GM19397 (cell line): ENCODE measurements around the gene SETBP1.

Experiments
- ATAC-seq: cut with Tn5 transposase; IDR thresholded peaks from one replicate; pipeline ENCODE4 v1.9.1; 2021; ENCODE audit warnings: mild to moderate bottlenecking, moderate library complexity; ENCODE audit not compliant: unreplicated experiment

SETBP1 gene

GRCh38 chr18:44837482-44838180 lies 156.9 kb downstream of the SETBP1 start:
- no peak for ATAC-seq

GRCh38 chr18:44838971-44839666 lies 158.4 kb downstream of the SETBP1 start:
- peak; percentile 96 for ATAC-seq

GRCh38 chr18:44840058-44840790 lies 159.5 kb downstream of the SETBP1 start:
- no peak for ATAC-seq

GRCh38 chr18:44841221-44841620 lies 160.5 kb downstream of the SETBP1 start:
- ATAC-seq, result no peak

GRCh38 chr18:44841752-44842587 lies 161.3 kb downstream of the SETBP1 start:
- no peak for ATAC-seq

GRCh38 chr18:44842588-44843412 lies 162.1 kb downstream of the SETBP1 start:
- no peak for ATAC-seq

GRCh38 chr18:44844486-44844885 lies 163.8 kb downstream of the SETBP1 start:
- ATAC-seq, result no peak

- ATAC-seq, result no peak
These were observed 165.8 kb downstream of the SETBP1 start for GRCh38 chr18:44846450-44846849.

- ATAC-seq, result no peak
These were observed 168.1 kb downstream of the SETBP1 start for GRCh38 chr18:44848644-44849335.

GRCh38 chr18:44849361-44849760 lies 168.7 kb downstream of the SETBP1 start:
- ATAC-seq, result no peak

GRCh38 chr18:44850001-44850400 lies 169.3 kb downstream of the SETBP1 start:
- no peak for ATAC-seq

GRCh38 chr18:44851856-44852621 lies 171.4 kb downstream of the SETBP1 start:
- no peak for ATAC-seq

GRCh38 chr18:44852818-44853217 lies 172.1 kb downstream of the SETBP1 start:
- ATAC-seq, result no peak

- no peak for ATAC-seq
These were observed 172.7 kb downstream of the SETBP1 start for GRCh38 chr18:44853430-44853829.

GRCh38 chr18:44855681-44856080 lies 175.0 kb downstream of the SETBP1 start:
- ATAC-seq, result no peak

GRCh38 chr18:44856157-44856556 lies 175.5 kb downstream of the SETBP1 start:
- no peak for ATAC-seq

- no peak for ATAC-seq
These were observed 176.4 kb downstream of the SETBP1 start for GRCh38 chr18:44857081-44857480.

- no peak for ATAC-seq
These were observed 177.2 kb downstream of the SETBP1 start for GRCh38 chr18:44857744-44858491.
